Loucy (cell line): ENCODE data around the gene TXNL4B.
"Not testable (repeated sequence)": the region's sequence is repeated elsewhere in the genome, so short reads cannot be mapped to it uniquely, and the experiment has no call there.

Experiments used
- H2AFZ ChIP-seq: fragments of 200-600 bp; sonication (generic); 2 replicates; pipeline ENCODE4 v1.6.0; 2016; ENCODE audit warnings: antibody characterized with exemption, mild to moderate bottlenecking, low read length, moderate library complexity
- H3F3A ChIP-seq: fragments of 200-600 bp; 2 replicates; pipeline ENCODE4 v1.6.0; 2016; ENCODE audit warnings: antibody characterized with exemption, low read depth, mild to moderate bottlenecking
- H3K27me3 ChIP-seq: fragments of 200-600 bp; sonication (generic); 2 replicates; pipeline ENCODE4 v1.6.1; 2014; ENCODE audit warnings: low read length, mild to moderate bottlenecking; ENCODE audit not compliant: insufficient read depth, poor library complexity, severe bottlenecking
- H3K36me3 ChIP-seq: fragments of 200-600 bp; sonication (generic); 2 replicates; pipeline ENCODE4 v1.6.1; 2016; ENCODE audit warnings: low read length; ENCODE audit not compliant: insufficient read depth
- H3K4me1 ChIP-seq: fragments of 200-600 bp; sonication (generic); 2 replicates; pipeline ENCODE4 v1.5.1; 2014; ENCODE audit warnings: low read length, mild to moderate bottlenecking; ENCODE audit not compliant: insufficient read depth, poor library complexity, severe bottlenecking
- H3K4me2 ChIP-seq: fragments of 200-600 bp; sonication (generic); 2 replicates; pipeline ENCODE4 v1.6.0; 2014; ENCODE audit warnings: antibody characterized with exemption, low read length, low read depth, mild to moderate bottlenecking; ENCODE audit not compliant: poor library complexity, severe bottlenecking
- H3K4me3 ChIP-seq: fragments of 200-600 bp; sonication (generic); 2 replicates; pipeline ENCODE4 v1.5.1; 2014; ENCODE audit warnings: low read length, mild to moderate bottlenecking, mixed read lengths; ENCODE audit not compliant: poor library complexity, severe bottlenecking
- H3K79me2 ChIP-seq: fragments of 200-600 bp; sonication (generic); 2 replicates; pipeline ENCODE4 v1.6.1; 2014; ENCODE audit warnings: low read length; ENCODE audit not compliant: insufficient read depth
- H3K9ac ChIP-seq: fragments of 200-600 bp; sonication (generic); 2 replicates; pipeline ENCODE4 v1.6.0; 2014; ENCODE audit warnings: mild to moderate bottlenecking, low read depth, low read length, moderate library complexity; ENCODE audit not compliant: poor library complexity, severe bottlenecking
- H3K9me2 ChIP-seq: fragments of 200-600 bp; sonication (generic); replicated peaks from 2 replicates; pipeline ENCODE4 v1.6.1; 2016; ENCODE audit warnings: low read depth, low read length, mixed read lengths
- H3K9me3 ChIP-seq: fragments of 200-600 bp; sonication (generic); 2 replicates; pipeline ENCODE4 v1.6.1; 2014; ENCODE audit warnings: mild to moderate bottlenecking, antibody characterized with exemption, low read length, low read depth; ENCODE audit not compliant: insufficient read depth
- H4K20me1 ChIP-seq: fragments of 200-600 bp; sonication (generic); 2 replicates; pipeline ENCODE4 v1.6.0; 2014; ENCODE audit warnings: antibody characterized with exemption, low read length, mild to moderate bottlenecking; ENCODE audit not compliant: insufficient read depth, poor library complexity, severe bottlenecking
- EZH2phosphoT487 ChIP-seq: fragments of 200-600 bp; IDR thresholded peaks from 2 replicates; pipeline ENCODE4 v1.6.1; 2018; ENCODE audit warnings: antibody characterized with exemption, mild to moderate bottlenecking, moderate library complexity, borderline replicate concordance
- TF ChIP-seq, protein P1 (sequence below): fragments of 200-600 bp; sonication (generic); conservative IDR thresholded peaks from 2 replicates; pipeline ENCODE4 v1.5.1; 2014; ENCODE audit warnings: mild to moderate bottlenecking, antibody characterized with exemption, low read length

The TXNL4B gene

DNA sequence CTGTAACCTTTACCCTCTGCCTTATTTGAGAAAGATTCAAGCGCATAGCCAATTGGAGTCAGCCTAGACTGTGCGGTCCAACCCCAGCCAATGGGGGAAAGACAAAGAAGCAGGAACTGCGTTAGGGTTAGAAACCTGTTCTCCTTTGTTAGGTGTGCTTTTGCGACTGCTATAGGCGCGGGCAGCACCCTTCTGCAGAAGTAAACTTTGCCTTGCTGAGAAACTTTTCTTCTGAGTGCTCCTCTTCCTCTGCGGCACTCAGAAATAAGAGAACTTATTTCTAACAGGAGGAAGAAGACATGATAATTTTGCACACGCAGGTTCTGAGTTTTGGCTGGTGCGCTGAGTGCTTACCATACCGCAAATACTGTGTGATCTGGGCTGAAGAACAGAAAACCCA lies 9.0 kb downstream of the TXNL4B start:
- no peaks in the 10 kb centered on the region for H3K9me2 ChIP-seq
- no peaks in the 10 kb centered on the region for H3K4me1 ChIP-seq
- H3K4me3 ChIP-seq: no peak overlapping the region
- peaks cover 33% of the 10 kb centered on the region; the same call in 1 of the 2 replicates for H3K36me3 ChIP-seq
- no peaks in the 10 kb centered on the region; the same call in 1 of the 2 replicates for H3K9me3 ChIP-seq
- no peak overlapping the region for H2AFZ ChIP-seq
- H3K4me2 ChIP-seq: no peak overlapping the region
- no peaks in the 10 kb centered on the region for H3F3A ChIP-seq
- no peaks in the 10 kb centered on the region for H4K20me1 ChIP-seq
- H3K27me3 ChIP-seq: no peaks in the 10 kb centered on the region
- no peak overlapping the region for H3K9ac ChIP-seq
- H3K79me2 ChIP-seq: peaks cover 2% of the 10 kb centered on the region; the same call in 1 of the 2 replicates
- TF ChIP-seq, protein P1, sequence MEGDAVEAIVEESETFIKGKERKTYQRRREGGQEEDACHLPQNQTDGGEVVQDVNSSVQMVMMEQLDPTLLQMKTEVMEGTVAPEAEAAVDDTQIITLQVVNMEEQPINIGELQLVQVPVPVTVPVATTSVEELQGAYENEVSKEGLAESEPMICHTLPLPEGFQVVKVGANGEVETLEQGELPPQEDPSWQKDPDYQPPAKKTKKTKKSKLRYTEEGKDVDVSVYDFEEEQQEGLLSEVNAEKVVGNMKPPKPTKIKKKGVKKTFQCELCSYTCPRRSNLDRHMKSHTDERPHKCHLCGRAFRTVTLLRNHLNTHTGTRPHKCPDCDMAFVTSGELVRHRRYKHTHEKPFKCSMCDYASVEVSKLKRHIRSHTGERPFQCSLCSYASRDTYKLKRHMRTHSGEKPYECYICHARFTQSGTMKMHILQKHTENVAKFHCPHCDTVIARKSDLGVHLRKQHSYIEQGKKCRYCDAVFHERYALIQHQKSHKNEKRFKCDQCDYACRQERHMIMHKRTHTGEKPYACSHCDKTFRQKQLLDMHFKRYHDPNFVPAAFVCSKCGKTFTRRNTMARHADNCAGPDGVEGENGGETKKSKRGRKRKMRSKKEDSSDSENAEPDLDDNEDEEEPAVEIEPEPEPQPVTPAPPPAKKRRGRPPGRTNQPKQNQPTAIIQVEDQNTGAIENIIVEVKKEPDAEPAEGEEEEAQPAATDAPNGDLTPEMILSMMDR: no peak

DNA sequence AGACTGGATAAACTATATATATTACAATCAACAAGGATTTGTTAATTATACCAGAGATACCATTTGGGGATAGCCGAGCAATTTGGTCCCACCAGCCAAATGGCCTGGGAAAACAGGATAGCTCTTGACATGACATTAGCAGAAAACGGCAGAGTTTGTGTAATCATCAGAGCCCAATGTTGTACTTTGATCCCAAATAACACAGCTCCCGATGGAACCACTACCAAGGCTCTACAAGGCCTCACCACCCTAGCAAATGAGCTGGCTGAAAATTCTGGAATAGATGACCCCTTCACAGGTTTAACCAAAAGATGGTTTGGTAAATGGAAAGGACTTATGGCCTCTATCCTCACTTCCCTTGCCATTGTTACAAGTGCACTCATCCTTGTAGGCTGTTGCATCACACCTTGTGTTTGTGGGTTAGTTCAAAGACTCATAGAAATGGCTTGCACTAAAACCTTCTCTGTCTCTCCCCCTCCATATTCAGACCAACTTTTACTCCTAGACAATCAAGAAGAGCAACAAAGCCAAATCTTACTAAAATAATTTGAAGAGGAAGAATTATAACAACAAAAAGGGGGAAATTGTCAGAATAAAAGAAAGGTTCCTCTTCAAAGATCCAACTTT lies 9.5 kb downstream of the TXNL4B start:
- Histone ChIP-seq H3K9ac (no peak overlapping the region), H3K4me1 (no peaks in the 10 kb centered on the region), H3K4me3 (no peak overlapping the region), H2AFZ (no peak overlapping the region), H3K9me3 (no peaks in the 10 kb centered on the region; the same call in 1 of the 2 replicates), H3K4me2 (no peak overlapping the region), H3F3A (no peaks in the 10 kb centered on the region), H4K20me1 (no peaks in the 10 kb centered on the region), H3K9me2 (no peaks in the 10 kb centered on the region), H3K27me3 (no peaks in the 10 kb centered on the region), H3K36me3 (peaks cover 27% of the 10 kb centered on the region; the same call in 1 of the 2 replicates), H3K79me2 (no peaks in the 10 kb centered on the region)
- no peak for TF ChIP-seq EZH2phosphoT487
- TF ChIP-seq, protein P1: no peak

DNA sequence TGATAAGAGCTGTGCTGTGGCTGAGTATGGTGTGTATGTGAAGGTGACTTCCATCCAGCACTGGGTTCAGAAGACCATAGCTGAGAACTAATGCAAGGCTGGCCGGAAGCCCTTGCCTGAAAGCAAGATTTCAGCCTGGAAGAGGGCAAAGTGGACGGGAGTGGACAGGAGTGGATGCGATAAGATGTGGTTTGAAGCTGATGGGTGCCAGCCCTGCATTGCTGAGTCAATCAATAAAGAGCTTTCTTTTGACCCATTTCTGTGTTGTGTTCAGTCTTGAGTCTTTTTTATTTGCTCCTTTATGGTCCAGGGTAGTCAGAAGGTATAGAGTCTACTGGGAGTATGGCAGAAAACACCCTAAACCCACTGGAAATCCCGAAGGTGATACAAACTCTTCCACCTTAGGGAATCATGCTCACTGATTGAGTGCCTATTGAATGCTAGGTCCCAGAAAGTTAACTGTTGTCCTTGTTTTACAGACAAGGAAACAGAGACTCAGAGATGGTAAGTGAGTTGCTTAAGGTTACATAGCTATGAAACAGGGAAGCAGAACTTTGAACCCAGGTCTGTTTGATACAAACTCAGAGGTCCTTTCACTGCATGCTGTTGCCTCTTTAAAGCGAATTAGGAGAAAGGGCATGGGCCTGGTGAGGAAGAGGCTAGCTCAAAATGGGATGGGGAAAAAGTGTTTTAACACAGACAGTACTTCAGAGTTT lies 16.3 kb downstream of the TXNL4B start:
- not testable (repeated sequence) for H3K4me2 ChIP-seq, H3K9ac ChIP-seq, H3K27me3 ChIP-seq, H3K36me3 ChIP-seq, H2AFZ ChIP-seq, H3K79me2 ChIP-seq, H3K9me3 ChIP-seq, H3F3A ChIP-seq, H3K9me2 ChIP-seq, H4K20me1 ChIP-seq, H3K4me1 ChIP-seq, H3K4me3 ChIP-seq

DNA sequence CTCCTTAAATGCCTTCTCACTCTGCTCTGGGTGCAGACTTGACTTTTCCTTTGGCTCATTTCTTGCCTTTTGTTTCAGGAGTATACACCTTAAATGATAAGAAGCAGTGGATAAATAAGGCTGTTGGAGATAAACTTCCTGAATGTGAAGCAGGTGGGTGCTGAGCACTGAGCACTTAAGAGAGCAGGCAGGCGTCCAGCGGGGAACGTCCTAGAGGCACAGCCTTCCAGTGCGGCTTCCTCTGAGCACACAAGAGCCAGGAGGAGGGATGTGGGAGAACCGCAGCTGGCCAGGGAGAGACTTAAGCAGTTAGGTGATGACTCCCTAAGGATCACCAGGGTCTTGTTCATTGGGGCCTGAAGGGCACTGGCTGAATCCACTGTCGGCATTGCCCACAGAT lies 18.4 kb downstream of the TXNL4B start:
- not testable (repeated sequence) for H3K79me2 ChIP-seq, H3K9me3 ChIP-seq, H3K4me2 ChIP-seq, H3K4me3 ChIP-seq, H3F3A ChIP-seq, H4K20me1 ChIP-seq, H3K9ac ChIP-seq, H3K4me1 ChIP-seq, H3K36me3 ChIP-seq, H3K9me2 ChIP-seq, H2AFZ ChIP-seq, H3K27me3 ChIP-seq
